GM18858 (cell line): ENCODE measurements around the gene TMUB1.
A peak's percentile ranks its signal among the peaks of the same experiment; 100 is the strongest.

Experiments used
- ATAC-seq: cut with Tn5 transposase; IDR thresholded peaks from one replicate; pipeline ENCODE4 v1.9.1; 2021; ENCODE audit not compliant: unreplicated experiment

Gene TMUB1

DNA sequence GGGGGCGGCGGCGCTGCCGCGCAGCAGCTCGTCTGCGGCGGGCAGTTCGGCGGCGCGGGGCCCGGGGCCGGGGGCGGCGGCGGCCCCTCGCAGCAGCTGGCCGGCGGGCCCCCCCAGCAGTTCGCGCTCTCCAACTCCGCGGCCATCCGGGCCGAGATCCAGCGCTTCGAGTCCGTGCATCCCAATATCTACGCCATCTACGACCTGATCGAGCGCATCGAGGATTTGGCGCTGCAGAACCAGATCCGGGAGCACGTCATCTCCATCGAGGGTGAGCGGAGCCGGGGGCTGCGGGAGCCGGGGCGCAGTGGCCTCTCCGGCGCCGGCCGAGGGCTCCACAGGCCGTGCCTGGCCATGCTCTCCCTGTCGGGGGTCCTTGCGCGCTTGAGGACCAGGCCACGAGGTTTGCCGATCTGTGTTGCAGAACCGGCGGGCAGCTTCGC, 3.5 kb upstream of the TMUB1 start:
- no peak for ATAC-seq

DNA sequence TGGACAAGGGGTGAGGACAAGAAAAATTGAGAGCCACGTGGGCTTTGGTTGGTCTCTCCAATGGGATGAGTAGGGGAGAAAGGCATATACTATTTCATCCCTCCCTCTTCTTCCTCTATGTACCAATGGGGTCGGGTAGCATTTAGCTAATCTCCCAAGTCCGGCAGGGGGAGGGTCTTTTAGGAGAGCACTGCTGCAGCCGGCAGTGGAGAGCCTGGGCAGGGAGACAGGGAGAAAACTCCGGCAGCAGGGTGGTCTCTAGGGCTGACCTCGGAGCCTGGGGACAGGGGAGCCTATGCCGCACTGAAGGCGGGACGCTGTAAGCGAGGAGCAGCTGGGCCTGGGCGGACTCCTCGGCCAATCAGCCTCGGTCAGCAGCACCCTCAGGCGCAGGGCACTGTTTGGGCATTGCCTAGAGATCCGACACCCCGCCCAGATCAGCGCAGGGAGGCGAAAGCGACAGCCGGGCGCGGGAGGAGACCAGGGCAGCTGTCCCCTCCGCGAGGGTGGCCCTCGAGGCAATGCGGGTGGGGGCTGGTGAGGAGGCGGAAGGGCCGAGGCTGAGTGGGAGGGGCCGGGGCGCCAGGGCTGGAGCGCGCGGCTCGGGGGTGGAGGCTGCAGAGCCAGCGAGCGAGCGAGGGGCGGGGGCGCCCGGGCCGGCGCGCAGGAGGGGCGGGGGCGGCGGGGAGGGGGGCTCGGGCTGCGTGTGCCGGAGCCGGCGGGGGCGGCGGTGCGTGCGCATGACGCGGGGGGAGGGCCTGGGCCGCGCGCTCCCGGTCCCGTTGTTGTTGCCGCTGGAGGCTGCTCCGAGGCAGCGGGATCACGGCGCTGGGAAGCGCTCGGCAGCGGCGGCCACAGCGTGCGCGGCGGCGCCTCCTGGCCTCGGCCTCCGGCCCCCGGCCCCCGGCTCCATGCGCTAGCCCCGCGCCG, 2.7 kb upstream of the TMUB1 start, which contains the start of gene AGAP3:
Gene AGAP3 (plus strand): TSS at position 785 of the 930 bp plus-strand sequence. CDS start 267 bp downstream, outside the sequence.
- ATAC-seq = peak; percentile 23

DNA sequence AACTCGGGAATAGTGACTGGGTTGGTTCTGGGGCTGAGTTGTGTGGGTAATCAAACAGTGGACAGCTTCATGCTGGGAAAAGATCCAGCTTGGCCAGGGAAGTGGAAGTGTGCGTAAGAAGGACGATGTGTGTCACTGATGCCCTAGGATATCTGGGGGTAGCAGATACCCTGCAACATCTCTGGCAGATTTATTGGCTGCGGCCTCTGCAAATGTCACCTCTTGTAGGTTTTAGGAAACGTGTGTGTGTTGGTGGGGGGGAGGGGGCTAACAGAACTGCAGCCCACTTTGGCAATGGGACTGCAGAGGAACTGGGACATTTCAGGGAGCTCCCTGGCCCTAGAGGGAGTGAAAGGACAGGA, 2.0 kb upstream of the TMUB1 start:
- ATAC-seq = no peak

DNA sequence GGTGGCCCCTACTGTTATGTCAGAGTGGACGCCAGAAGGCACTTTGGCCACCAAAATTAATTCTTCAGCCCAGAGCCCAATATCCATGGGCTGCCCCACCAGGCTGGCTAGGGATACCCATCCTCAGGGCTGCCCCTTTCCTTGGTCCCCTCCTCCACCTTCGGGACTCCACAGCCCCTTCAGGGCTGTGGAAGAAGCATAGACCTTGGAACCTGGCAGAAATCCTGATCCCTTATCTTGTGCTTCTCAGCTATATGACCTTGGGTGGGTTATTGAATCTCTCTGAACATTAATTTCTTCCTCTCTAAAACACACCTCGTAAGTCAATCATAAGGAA, 499 bp upstream of the TMUB1 start:
- ATAC-seq = no peak

DNA sequence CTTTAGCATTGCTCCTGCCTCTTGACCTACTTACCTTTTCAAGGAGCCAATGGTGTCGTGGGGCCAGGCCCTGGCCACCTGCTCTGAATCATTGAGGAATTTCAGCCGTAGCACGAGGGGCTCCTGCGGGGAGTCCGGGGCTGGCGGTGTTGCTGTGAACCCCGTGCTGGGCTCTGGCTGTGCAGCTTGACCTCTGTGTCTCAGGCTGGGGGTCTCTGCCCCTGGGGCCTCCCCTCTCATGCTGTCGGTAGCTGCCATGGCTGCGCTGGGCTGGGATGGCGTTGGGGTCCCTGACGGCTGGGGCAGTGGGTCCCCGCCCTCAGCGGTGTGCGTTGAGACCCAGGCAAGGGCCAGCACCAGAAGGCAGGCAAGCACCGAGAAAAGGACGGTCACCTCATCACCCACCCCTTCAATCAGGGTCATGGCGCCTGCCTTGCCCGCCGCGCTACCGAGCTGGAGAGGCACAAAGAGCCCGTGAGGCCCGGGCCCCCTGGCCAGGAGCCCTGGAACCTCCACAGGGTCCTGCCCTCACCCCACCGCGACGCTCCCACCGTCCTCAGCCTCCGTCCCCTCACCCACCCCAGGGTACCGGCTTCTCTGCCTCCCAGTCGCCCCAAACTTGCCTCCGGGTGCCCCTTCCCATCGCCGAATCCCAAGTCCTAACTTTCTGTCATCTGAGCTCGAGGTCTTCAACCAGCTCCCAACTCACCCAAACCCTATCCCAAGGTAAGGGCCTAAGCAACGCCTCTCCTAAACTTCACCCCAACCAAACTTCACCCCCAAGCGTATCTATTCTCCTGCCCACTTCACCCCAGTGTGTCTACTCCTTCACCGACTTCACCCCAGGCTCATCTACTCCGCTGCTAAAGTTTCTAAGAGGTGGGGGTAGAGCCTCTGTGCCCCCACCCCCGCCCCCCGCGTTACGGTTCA, 887 bp downstream of the TMUB1 start:
- ATAC-seq = no peak

DNA sequence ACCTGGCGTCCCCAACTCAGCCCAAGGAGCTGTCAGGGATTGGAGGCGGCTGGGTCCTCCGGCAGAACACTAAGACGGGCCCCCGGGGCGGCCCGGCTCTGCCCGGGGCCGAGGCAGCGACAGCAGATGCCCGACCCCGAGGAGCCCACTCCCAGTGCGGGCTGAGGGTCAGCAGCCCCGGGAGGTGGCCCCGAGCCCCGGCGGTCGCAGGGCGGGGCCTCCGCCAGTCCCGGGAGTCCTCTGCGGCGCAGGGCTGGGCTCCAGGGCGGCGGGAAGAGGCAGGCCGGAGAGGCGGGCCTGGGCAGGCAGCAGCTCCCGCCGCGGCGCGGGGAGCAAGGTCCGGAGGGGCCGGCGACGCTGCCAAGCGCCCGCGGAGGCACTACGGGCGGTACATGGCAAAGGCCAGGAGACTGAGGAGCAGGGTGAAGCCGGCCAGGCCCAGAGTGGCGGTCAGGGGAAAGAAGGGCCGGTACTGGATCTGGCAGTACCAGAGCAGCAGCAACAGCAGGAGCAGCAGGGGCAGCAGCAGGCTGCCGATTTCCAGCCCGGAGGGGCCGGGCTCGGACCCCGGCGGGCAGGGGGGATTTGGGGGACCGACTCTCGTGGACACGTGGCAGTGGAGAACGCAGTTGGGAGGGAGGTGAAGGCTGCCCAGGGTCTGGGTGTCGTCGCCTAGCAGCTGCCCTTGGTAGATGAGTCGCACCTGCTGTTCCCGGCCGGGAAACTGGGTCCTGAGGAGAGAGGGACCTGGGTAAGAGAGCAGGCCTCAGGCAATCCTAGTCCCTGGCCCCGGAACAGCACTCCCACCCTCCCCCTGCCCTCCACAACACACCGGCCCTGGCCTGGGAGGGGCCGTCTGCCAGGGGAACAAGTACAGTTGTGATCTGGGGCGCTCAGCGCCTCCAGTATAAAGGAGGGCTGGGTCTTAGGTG, 1.9 kb downstream of the TMUB1 start:
- no peak for ATAC-seq

DNA sequence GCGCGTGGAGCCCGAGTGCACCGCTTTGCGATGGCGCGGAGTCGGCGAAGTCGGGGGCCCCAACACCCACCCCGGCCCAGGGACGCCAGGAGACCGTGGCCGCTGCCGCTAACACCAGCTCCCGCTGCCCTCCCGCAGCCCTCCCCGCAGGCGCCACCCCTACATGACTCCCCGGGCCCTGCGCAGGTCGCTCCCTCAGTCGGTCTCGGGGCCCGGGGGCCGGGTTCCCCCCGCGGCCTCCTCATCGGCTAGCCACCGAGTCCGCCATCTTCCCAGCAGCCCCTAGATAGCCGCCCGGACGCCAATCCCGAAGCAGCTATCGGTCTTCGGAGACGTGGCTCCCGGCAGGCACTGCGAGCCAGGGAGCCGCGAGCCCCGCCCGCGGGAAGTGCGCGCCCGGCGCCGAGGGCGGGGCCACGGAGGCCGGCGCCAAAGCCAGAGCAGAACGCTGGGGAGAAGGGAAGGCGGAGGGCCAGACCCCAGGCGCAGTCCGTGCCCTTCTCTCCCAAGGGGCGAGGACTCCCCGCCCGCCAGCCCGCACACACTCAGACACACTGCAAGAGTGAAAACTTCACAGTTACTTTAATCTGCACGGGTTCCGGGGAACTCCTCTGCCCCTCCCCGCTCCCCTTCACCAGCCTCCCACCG, 2.6 kb downstream of the TMUB1 start, which contains the start of gene FASTK:
Gene FASTK (minus strand): TSS at position 288 of the 648 bp plus-strand sequence. CDS start 43 bp downstream, at position 245.
- peak; percentile 69 for ATAC-seq

DNA sequence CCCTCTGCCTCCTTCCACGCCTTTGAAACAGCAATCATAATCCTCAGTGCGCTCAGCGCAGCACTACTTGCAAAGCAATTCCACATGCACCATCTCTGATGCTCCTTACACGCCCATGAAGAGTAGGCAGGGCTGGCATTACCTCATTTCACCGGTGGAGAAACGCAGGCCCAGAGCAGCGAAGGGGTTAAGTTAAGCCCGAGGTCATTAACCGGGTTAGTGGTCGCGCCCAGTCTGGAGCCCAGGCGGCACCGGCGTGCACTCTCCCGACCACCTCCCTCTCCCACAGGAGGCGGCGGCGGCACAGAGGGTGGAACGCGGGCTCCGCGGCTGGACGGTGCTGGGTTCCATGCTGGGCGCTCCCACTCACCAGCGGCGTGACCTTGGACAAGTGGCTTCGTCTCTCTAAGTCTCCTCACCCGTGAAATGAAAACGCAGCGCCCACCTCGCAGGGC, 3.2 kb downstream of the TMUB1 start:
- peak; percentile 3 for ATAC-seq

DNA sequence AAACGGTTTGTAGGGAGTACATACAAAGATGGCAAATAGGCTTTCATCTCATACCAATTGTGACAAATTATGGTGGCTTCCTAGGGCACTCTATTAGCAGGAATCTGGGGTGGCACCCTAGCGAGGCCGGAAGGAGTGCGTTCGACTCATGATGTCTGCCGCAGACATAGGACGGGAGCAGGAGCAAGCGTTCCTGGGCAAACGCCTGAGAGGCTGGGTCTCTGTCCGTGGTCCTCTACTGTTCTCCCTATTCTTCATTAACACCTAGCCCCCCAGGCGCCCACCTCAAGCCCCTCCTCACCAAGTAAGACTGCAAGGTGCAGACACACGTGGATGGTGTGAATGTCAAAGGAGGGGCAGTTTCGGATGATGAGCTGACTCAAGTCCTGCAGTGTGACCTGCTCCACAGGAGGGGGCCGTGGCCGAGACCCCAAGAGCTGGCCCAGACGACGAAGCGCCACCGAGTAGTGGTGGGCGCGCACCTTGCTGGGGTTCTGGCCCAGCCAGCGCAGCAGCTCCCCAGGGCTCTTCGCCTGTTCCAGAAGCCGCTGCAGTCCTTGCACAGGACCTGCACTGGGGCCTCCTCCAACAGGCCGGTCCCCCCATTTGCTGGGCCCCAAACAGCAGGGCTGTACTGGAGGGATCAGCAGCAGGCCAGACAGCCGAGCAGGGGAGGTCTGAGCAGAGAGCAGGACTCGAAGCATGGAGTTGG, 3.9 kb downstream of the TMUB1 start:
- no peak for ATAC-seq

DNA sequence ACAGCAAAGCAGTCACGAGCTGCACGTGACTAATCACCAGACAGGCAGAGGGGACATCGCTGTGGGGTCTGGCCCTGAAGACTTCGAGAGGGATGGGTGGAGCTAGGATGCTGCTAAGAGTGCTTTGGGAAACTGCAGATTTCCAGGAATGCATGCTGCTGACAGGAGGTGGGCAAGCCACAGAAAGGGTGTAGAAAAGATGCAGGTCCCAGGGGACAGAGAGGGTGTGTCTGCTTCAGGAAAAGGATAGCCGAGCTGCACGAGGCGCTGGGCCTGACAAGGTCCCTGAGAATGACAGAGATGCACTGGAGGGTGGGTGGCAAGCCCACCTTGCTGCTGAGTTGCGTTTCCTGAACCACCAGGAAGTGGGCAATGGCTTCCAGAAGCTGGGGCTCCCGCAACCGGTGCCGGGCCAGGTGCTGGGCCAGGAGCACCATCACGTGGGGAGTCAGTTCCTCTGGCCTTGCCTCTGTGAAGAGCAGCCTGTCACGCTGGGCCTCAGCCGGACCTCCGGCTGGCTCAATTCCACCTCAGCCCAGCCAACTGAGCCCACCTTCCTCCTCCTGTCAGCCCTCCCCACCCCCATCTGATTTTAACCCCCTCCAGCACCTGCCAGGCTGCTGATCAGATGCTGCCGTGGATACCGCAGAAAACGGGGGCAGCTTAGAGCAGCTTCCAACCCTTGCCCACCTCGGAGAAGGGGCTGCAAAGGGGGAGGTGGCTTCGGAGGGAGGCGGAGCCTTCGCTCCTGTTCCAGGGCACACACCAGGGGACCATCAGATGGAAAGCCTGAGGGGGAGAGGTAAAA, 4.9 kb downstream of the TMUB1 start:
- no peak for ATAC-seq

DNA sequence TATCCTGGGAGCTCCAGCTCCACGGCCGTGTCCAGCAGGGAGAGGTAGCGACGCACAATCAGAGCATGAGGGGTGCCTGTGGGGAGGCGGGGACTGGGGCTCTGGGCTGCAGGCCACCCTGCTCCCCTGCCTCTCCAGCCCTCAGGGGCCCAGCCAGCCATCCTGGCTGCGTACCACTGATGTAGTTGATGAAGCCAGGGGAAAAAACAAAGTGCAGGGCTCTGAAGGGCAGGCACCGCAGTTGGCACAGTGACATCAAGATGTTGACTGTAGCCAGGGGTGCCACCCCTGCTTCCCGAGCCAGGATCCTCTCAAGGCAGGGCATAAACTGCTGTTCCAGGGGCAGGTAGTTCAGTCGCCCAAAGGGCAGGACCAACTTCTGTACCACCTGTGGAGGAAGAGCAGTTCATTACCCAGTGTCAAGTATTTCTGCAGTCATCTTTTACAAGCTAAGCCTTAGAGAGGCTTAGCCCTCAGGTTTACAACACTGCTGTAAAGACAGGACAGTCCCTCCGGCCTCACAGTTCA, 5.5 kb downstream of the TMUB1 start:
- no peak for ATAC-seq

DNA sequence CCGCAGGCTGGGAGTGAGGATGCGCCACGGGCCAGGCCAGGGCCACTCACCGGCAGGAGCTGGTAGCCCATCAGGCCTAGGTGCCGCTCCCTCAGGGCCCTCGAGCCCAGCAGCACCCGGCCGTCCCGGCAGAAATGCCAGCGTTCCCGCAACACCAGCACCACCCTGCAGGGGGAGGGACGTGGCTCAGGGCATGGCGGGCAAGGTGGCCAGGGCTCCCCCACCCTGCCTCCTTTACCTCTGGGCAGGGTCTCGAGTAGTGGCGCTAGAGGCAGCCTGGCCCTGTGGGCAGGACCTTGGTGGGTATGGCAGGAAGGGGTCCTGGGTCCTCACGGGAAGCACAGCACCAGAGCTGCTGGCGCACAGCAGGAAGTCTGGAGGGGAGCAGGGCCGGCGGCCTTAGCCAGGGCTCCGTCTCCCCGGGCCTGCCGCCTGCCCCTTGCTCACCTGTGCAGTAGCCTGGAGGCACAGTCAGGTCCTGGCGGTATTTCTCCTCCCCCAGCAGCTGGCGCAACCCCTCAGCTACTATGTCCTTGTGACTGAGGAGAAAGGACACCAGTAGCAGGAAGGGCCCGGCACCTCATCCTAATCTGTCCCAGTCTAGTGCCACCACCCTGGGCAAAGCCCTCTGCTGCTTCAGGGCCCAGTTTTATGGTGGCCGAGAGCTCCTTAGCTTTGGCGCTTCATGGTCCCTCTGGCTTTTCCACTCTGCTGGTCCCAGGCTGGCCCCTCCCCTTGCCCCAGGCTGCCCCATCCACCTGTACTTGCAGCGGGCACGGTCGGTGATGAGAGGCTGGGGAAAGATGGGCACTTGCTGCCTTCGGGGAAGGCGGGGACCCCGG, 6.2 kb downstream of the TMUB1 start:
- ATAC-seq = no peak

DNA sequence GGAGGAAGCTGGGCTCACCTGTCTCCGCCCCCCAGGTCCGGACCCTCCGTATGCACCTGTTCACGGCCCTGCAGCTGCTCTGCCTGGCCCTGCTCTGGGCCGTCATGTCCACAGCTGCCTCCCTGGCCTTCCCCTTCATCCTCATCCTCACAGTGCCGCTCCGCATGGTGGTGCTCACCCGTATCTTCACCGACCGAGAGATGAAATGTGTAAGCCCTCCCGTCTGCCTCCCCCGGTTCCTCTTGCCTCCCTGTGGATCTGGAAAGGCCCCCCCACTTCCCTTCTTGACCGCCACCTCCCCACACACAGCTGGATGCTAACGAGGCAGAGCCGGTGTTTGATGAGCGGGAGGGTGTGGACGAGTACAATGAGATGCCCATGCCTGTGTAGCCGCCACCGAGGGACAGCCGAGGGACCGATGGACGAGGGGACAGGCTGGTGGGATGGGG, 7.3 kb downstream of the TMUB1 start:
- ATAC-seq = no peak

DNA sequence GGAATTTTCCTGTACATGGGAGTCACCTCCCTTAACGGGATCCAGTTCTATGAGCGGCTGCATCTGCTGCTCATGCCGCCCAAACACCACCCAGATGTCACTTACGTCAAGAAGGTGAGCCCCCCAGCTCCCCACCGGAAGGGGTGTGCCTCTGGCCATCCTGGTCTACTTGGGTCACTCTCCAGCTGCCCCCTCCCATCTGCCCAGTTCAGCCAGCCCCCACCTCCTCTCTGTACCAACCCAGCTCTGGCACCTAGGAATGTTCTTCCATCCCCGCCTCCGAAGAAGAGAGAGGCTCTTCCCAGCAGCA, 7.7 kb downstream of the TMUB1 start:
- ATAC-seq = no peak

DNA sequence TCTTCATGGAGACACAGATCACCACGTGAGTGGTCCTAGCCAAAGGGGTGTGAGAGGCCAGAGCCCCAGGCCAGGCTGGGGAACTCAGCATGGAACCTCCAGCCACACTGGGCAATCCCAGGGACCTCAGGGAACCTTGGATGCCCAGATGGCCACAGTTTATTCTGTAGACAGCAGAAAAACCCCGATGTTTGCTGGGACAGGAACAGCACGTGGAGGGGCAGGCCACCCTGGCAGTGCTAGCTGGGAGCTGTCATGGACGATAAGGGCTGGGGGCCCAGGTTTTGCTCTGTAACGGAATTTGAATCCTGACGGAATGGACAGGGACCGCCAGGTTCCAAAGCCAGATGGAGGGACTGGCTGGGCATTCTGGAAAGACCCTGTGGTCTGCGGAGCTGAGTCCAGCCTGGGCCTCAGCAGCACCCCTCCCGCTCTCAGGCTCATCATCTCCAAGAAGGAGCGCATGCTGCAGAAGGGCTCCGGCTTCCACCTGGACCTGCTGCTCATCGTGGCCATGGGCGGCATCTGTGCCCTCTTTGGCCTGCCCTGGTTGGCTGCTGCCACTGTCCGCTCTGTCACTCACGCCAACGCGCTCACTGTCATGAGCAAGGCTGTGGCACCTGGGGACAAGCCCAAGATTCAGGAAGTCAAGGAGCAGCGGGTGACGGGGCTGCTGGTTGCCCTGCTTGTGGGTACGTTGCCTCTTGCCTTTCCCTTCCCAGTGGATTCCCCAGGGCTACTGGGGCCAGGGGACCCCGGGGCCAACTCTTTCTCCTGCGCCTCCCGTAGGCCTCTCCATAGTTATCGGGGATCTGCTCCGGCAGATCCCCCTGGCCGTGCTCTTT, 8.3 kb downstream of the TMUB1 start:
- no peak for ATAC-seq

DNA sequence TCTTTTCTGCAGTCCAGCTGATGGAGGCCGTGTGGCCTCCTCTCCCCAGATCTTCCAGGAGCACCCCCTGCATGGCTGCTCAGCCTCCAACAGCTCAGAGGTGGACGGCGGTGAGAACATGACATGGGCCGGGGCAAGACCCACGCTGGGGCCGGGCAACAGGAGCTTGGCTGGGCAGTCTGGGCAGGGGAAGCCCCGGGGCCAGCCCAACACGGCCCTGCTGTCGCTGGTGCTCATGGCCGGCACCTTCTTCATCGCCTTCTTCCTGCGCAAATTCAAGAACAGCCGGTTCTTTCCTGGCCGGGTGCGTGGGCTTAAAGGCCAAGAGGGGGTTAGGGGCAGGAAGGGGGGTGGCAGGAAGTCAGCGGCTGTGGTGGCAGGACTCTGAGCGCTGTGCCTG, 9.3 kb downstream of the TMUB1 start:
- ATAC-seq = no peak
